ELR (cell line): ENCODE measurements around the gene PAK5.
"Not testable (repeated sequence)": the region's sequence is repeated elsewhere in the genome, so short reads cannot be mapped to it uniquely, and the experiment has no call there.

Source experiments
- DNase-seq: peaks from one replicate; pipeline ENCODE4 v3.0.0-alpha.2; 2015; ENCODE audit warnings: low read depth

Gene PAK5

GRCh38 chr20:9685011-9685410 is 153.9 kb downstream of the PAK5 start:
- no peak for DNase-seq

- DNase-seq, result peak; percentile 3
Observed at GRCh38 chr20:9677100-9677623, 161.7 kb downstream of the PAK5 start.

- no peak for DNase-seq
Observed at GRCh38 chr20:9672981-9673380, 165.9 kb downstream of the PAK5 start.

DNA sequence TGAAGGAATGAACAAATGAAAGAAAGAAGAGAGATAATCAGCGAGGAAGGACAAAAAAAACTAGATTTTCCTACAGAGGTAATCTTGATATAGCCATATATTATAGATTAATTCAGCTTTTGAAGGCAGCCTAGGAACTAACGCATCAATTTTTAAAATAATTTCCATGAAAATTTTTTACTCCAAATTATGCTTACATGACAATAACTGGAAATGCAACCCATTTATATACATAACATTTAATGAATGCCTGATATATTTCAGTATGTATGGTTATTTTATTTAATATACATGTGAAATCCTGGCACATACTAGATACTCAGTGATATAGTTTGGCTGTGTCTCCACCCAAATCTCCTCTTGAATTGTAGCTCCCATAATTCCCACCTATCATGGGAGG is 166.8 kb downstream of the PAK5 start:
- no peak for DNase-seq

- DNase-seq, result no peak
Observed at GRCh38 chr20:9668381-9668780, 170.5 kb downstream of the PAK5 start.

- DNase-seq, result no peak
Observed at GRCh38 chr20:9663423-9663822, 175.5 kb downstream of the PAK5 start.

- peak; percentile 20 for DNase-seq
Observed at GRCh38 chr20:9660236-9660868, 178.5 kb downstream of the PAK5 start.

DNA sequence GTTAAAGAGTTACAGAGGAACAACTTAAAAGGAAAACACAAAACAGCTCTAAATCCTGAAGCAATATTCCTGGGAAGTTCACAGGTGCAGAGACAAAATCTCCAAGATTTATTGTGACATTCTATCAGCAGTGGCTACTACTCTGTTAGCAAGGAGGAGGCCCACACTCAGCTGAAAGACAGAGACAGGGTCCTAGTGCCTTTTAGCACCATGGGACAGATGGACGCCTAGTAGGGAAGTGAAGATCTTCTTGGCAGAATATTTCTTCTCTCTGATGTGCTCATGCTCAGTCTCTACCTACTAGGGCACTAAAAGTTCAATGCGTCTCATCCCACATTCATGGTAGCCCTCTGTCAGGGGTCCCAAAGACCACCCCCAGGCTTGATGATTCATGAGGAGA is 191.1 kb downstream of the PAK5 start:
- DNase-seq, result no peak

DNA sequence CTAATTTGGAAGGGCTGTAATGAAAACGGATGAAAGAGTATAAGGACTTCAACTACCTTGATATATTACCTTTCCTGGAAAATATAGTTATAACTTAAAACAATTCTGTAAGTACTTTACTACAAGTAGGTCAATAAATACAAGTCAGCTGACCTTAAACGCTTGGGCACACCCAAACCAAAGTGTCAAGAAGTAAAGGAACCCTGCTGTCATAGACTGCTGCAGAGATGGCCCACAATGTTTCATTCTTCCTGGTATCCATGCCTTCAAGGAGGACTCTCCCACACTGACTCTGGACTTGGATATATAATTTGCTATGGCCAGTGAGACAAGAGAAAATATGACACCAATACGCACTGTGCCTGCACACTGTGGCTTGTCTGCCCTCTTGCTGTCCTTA is 192.5 kb downstream of the PAK5 start:
- no peak for DNase-seq

DNA sequence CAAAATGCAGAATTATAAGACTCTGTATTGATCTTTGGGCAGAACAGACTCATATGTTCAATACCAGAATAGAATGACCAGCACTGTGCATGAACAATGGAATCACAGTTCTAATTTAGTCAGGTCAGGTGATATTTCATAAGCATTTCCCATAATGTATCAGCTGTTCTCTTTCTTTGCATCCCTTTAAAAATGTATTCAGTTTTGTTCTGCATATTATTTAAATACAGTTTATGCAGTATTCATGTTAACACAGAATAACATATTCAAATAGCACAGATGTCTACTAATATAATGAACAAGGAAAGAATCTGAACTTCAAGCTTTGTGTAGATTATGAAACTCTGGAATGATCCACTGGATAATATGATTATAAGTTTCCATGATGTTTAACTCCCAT is 196.0 kb downstream of the PAK5 start:
- no peak for DNase-seq

- not testable (repeated sequence) for DNase-seq
Observed at GRCh38 chr20:9641499-9642000, 197.3 kb downstream of the PAK5 start.

GRCh38 chr20:9637889-9638288 is 201.0 kb downstream of the PAK5 start:
- DNase-seq, result no peak

DNA sequence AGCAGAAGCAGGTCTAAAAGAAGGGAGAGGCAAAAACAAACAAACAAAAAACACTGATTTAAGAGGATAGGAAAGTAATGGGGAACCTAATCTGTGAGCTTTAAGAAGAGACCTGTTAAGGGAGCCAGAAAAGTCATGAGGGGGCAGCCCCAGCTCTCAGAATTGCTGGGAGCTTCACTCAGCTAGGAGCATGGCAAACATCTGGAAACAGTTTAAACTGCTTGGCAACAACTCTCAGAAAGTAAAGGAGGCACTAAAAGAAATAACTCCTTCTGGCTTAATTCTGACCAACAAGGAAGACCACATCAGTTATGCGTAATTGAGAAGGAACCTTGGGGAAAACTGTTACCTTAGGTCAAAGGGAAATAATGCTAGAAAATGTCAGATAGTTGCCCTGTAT is 203.1 kb downstream of the PAK5 start:
- no peak for DNase-seq

DNA sequence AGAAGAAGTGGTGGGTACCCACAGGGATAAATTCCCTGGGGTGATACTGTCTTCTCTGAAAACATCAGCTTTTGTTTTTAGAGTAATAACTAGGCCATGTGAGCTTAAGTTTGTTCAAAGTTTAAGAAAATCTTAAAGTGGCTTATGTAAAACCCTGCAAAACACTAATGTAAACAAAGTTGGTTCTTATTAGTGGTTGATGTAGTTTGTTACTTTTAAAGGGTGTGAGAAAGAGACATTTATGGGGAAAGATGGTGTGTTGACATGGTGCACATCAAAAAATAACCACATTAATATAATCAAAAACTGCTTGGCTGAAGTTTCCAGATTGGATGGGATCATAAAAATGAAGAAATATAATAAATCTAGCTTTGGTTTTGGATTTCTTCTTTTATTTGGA is 204.5 kb downstream of the PAK5 start:
- DNase-seq, result no peak

- no peak for DNase-seq
Observed at GRCh38 chr20:9632991-9633390, 205.9 kb downstream of the PAK5 start.

DNA sequence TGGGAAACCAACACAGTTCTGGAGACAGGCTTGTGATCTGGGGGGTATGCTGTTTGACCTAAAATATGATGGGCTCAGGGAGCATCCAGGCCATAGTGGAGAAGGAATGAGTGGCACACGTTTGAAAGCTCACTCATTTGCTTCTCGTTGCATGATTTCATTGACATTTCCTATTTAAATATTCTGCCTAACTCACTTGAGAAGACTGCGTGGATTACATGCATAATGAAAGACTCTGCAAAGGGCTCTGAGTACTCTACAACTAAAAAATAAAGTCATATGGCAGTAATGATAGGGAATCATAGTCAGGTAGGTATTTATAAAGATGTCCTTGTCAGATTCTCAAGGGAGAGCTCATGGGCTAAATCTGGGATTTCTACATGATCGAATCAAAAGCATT is 206.6 kb downstream of the PAK5 start:
- no peak for DNase-seq

DNA sequence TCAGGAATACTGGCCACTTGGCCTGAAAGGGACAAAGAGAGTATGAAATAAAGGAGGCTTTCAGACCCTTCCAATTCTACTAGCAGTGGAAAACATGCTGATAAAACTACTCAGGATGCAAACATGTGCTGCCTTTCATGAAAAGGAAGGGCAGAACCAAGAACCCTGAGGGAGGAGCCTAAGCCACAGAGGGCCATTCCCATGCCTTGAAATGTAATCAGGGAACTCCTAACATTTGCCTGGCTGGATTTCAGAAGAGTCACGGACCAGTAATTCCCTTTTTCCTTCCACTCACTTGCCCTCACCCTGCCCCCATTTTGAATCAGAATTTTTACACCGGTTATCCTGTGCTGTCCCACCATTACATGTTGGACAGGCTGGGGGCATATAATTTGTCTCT is 208.3 kb downstream of the PAK5 start:
- DNase-seq, result no peak

DNA sequence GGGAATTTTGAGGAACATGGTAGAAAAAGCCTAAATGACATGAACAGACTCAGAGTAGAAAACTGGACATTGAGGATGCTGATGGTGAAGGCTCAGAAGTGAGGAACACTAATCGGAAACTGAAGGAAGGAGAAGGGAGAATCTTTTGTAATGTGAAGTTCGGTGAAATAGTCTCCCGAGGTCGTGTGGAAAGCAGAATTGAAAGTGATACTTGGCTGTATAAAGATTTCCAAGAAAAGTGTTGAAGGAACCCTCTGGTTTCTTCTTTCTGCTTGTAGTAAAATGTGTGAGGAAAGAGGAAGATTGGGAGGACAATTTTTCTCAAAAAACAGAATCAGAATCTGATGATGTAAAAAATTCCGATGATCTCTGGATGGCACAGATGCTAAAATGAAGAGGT is 209.0 kb downstream of the PAK5 start:
- DNase-seq, result no peak

- DNase-seq, result no peak
Observed at GRCh38 chr20:9628589-9628988, 210.3 kb downstream of the PAK5 start.

DNA sequence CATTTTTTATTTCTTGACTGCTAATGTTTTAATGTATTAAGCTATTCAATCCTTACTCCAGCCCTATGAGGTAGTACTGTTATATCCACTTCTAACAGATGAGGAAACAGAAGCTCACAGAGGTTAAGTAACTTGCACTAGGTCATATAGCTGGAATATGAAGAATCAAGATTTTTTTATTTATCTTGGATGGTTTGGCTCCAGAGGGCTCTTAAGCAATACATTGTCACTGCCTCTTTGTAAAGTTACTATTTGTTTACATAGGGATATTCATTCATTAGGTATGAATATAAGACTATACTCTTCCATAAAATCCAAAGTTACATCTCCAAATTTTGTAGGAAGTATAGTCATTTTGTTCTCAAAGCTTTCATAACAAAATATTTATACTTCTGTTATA is 210.7 kb downstream of the PAK5 start:
- DNase-seq, result no peak

DNA sequence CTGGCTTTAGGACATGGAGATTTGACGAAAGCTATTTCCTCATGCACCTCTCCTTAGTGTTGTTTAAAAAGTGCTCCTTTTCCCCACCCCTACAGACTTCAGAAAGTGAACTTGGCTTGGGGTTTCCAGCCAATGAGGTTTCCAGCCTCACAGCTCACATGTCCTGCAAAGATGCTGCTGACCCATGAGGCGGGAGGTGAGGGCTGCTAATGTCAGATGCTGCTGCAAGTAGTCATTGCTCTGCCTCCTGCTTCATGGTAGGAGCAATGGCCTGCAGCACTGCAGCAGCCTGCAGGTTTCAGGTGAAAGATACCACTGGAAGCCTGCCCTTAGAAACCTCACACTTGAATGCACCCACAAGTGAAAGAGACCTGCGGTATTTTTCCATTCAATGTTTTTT is 211.7 kb downstream of the PAK5 start:
- DNase-seq, result no peak

DNA sequence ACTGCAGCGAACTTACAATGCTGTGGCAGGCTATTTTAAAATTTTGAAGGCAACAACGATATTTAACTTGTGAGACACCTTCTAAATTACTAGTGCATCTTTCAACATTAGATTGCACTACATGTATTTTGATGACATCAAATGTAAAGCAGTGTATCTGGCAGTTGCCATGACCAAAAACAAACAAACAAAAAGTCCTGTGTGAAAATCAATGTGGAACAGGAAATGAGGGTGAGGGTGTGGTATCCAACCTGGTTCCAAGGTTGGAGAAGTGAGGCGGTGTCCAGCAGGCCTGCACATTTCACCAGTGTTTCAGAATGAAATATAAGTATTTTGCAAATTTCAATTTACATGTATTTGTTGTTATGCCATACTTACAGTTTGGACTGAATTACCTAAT is 212.5 kb downstream of the PAK5 start:
- no peak for DNase-seq

GRCh38 chr20:9617940-9618339 is 220.9 kb downstream of the PAK5 start:
- peak; percentile 50 for DNase-seq

DNA sequence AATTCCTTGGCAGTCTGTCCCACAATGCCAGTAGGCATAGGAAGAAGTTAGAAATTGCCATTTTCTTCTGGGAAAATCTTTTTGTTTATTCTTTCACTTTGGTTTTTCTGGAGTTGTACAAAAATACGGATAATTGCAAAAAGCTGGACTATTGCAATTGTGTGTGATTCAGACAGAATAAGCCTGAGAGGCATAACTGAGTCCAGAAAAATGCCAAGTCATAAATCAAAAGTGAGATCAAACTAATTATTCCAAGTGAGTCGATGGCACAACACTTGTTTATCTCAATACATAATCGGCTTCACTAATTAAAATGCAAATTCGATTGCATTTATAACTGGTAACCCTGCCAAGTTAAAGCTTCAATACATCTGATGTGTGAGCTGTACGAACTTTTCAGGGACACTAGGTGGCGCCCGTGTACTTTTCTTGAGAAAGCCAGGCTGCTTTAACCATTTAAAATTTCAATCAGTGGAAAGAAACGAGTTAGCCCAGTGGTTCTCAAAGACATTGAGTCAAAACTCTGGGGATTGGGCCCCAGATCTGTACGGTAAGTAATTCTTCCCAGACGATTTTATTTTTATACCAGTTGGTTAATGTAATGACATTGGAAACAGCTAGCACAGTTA is 221.9 kb downstream of the PAK5 start:
- DNase-seq, result peak; percentile 72
